ENCODE data around the gene HOXB4.

HOXB4 gene

GRCh38 chr17:48570325-48571023, 7.7 kb downstream of the HOXB4 start:
- no peak for DNase-seq

- no peak for DNase-seq
Observed at GRCh38 chr17:48569674-48570324, 8.4 kb downstream of the HOXB4 start.

- DNase-seq: no peak
Observed at GRCh38 chr17:48569240-48569582, 8.9 kb downstream of the HOXB4 start.

- no peak for DNase-seq
Observed at GRCh38 chr17:48568499-48569239, 9.5 kb downstream of the HOXB4 start.

GRCh38 chr17:48567646-48568354, 10.3 kb downstream of the HOXB4 start:
- no peak for DNase-seq

GRCh38 chr17:48567209-48567608, 10.9 kb downstream of the HOXB4 start:
- DNase-seq: no peak

- no peak for DNase-seq
Observed at GRCh38 chr17:48566717-48567116, 11.4 kb downstream of the HOXB4 start.

GRCh38 chr17:48565925-48566710, 12.0 kb downstream of the HOXB4 start:
- no peak for DNase-seq

GRCh38 chr17:48565022-48565554, 13.1 kb downstream of the HOXB4 start:
- no peak for DNase-seq

- DNase-seq: no peak
Observed at GRCh38 chr17:48564188-48565021, 13.7 kb downstream of the HOXB4 start.

GRCh38 chr17:48563867-48564187, 14.3 kb downstream of the HOXB4 start:
- DNase-seq: no peak

- no peak for DNase-seq
Observed at GRCh38 chr17:48563385-48563838, 14.7 kb downstream of the HOXB4 start.

- DNase-seq: no peak
Observed at GRCh38 chr17:48562934-48563333, 15.2 kb downstream of the HOXB4 start.

- no peak for DNase-seq
Observed at GRCh38 chr17:48561884-48562810, 16.0 kb downstream of the HOXB4 start.

- no peak for DNase-seq
Observed at GRCh38 chr17:48559840-48560817, 18.0 kb downstream of the HOXB4 start.

GRCh38 chr17:48559122-48559839, 18.9 kb downstream of the HOXB4 start:
- no peak for DNase-seq

- no peak for DNase-seq
Observed at GRCh38 chr17:48558831-48559121, 19.4 kb downstream of the HOXB4 start.

GRCh38 chr17:48558057-48558830, 19.9 kb downstream of the HOXB4 start:
- no peak for DNase-seq
